ENCODE data around the gene TRPV4.

The TRPV4 gene

GRCh38 chr12:109840305-109841074 is 7.3 kb upstream of the TRPV4 start:
- no peak for DNase-seq (ENCODE audit: low read depth)
- H3K4me3 ChIP-seq (ENCODE audit: low read depth, low read length): no peak overlapping the region
- TF ChIP-seq, protein P1, sequence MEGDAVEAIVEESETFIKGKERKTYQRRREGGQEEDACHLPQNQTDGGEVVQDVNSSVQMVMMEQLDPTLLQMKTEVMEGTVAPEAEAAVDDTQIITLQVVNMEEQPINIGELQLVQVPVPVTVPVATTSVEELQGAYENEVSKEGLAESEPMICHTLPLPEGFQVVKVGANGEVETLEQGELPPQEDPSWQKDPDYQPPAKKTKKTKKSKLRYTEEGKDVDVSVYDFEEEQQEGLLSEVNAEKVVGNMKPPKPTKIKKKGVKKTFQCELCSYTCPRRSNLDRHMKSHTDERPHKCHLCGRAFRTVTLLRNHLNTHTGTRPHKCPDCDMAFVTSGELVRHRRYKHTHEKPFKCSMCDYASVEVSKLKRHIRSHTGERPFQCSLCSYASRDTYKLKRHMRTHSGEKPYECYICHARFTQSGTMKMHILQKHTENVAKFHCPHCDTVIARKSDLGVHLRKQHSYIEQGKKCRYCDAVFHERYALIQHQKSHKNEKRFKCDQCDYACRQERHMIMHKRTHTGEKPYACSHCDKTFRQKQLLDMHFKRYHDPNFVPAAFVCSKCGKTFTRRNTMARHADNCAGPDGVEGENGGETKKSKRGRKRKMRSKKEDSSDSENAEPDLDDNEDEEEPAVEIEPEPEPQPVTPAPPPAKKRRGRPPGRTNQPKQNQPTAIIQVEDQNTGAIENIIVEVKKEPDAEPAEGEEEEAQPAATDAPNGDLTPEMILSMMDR (IDR thresholded peaks at IDR 0.05; ENCODE audit: low read depth, low read length): no peak
- no peak for TF ChIP-seq MAX (IDR thresholded peaks at IDR 0.05; ENCODE audit: low read depth, low read length)
- TF ChIP-seq POLR2A (IDR thresholded peaks at IDR 0.05; ENCODE audit: extremely low read depth, insufficient read length): no peak
- TF ChIP-seq MYC (IDR thresholded peaks at IDR 0.05; ENCODE audit: low read depth, low read length): no peak

DNA sequence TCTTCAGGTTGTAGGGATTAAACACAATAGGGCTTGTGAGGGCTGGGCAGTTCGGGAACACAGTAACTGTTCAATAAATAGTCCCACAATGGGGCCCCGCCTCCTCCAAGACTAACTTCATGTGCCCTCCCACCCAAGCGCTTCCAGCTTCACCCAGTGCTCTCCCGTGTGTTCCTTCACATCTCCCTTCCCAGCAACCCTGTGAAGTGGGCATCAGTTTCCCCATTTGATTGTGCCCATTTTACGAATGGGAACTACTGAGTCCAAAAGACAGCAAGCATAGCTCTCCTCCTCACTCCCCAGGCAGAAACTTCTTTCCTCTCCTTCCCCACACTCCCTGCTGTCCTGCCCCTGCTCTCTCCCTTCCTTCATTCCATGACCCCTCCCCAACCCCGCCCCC is 6.2 kb upstream of the TRPV4 start:
- TF ChIP-seq, protein P1 (IDR thresholded peaks at IDR 0.05; ENCODE audit: low read depth, low read length): no peak
- no peak for TF ChIP-seq POLR2A (IDR thresholded peaks at IDR 0.05; ENCODE audit: extremely low read depth, insufficient read length)
- no peak for TF ChIP-seq MAX (IDR thresholded peaks at IDR 0.05; ENCODE audit: low read depth, low read length)
- TF ChIP-seq MYC (IDR thresholded peaks at IDR 0.05; ENCODE audit: low read depth, low read length): no peak
- H3K4me3 ChIP-seq (ENCODE audit: low read depth, low read length): no peak overlapping the region
- no peak for DNase-seq (ENCODE audit: low read depth)

- DNase-seq (ENCODE audit: low read depth): no peak
- no peak for TF ChIP-seq POLR2A (IDR thresholded peaks at IDR 0.05; ENCODE audit: extremely low read depth, insufficient read length)
- no peak for TF ChIP-seq MAX (IDR thresholded peaks at IDR 0.05; ENCODE audit: low read depth, low read length)
- no peak for TF ChIP-seq MYC (IDR thresholded peaks at IDR 0.05; ENCODE audit: low read depth, low read length)
- TF ChIP-seq, protein P1 (IDR thresholded peaks at IDR 0.05; ENCODE audit: low read depth, low read length): no peak
- H3K4me3 ChIP-seq (ENCODE audit: low read depth, low read length): no peak overlapping the region
These were observed 3.7 kb upstream of the TRPV4 start for GRCh38 chr12:109836916-109837315.

DNA sequence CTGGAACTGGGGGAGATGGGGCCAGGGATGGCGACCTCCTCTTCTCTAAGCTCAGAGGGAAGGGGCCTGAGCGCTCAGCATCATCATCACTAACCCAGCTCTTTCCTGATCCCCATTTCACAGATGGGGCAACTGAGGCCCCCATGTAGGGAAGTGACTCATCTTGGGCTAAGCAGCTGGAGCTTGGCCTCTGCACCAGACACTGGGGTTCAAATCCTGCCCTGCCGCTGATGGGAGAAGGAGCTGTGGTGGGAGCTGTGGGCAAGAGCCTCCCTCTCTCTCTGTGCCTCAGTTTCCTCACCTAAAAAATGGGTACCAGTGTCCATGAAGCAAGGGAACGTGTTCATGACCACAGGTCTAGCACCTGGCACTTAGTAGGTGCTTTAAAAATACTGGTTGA is 2.6 kb upstream of the TRPV4 start:
- H3K4me3 ChIP-seq (ENCODE audit: low read depth, low read length): no peak overlapping the region
- no peak for DNase-seq (ENCODE audit: low read depth)
- no peak for TF ChIP-seq POLR2A (IDR thresholded peaks at IDR 0.05; ENCODE audit: extremely low read depth, insufficient read length)
- no peak for TF ChIP-seq MYC (IDR thresholded peaks at IDR 0.05; ENCODE audit: low read depth, low read length)
- TF ChIP-seq, protein P1 (IDR thresholded peaks at IDR 0.05; ENCODE audit: low read depth, low read length): no peak
- no peak for TF ChIP-seq MAX (IDR thresholded peaks at IDR 0.05; ENCODE audit: low read depth, low read length)

DNA sequence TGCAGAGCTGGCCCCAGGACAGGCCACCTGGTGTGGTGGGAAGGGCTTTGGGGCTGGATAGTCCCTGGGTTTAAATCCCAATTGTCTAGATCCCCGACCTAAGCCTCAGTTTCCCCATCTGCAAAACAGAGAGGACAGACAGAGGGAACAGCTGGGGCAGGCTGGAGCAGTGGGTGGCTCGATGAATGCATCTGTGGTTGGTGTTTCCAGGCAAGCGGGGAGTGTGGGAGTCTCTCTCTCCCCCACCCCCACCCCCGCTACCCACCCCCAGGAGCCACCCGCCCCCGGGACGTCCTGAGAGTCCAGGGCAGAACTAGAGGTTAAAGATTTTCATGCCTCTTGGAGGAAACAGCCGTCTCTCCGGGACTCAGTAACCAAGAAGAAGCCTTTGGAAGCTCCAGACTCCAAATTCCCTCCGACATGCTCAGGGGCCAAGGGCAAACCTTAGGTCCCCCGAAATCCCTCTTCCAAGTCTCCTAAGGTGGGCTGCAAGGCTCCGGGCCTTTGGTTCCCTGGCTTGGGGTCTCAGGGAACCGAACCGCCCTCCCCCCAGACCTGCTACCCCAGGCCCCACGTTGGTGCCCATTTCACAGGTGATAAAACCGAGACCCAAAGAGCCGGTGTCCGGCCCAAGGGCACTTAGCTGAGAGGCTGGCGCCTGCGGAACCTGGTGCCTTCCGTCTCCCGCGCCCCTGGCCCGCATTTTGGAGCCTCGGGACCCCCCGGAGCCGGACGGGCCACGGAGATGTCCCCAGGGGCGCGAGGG is 474 bp downstream of the TRPV4 start:
- TF ChIP-seq, protein P1 (IDR thresholded peaks at IDR 0.05; ENCODE audit: low read depth, low read length): no peak
- no peak for DNase-seq (ENCODE audit: low read depth)
- no peak overlapping the region for H3K4me3 ChIP-seq (ENCODE audit: low read depth, low read length)

Measured in NB4 (cell line).